Measurements from ENCODE around the gene ZFAND3.
"Not testable (repeated sequence)": the region's sequence is repeated elsewhere in the genome, so short reads cannot be mapped to it uniquely, and the experiment has no call there.

ZFAND3 gene

GRCh38 chr6:37872373-37872745 is 52.8 kb downstream of the ZFAND3 start:
- no peak for DNase-seq (ENCODE audit: insufficient read length)
- no peak for TF ChIP-seq TAF1 (IDR thresholded peaks at IDR 0.05; ENCODE audit: borderline replicate concordance, low read depth, low read length)
- TF ChIP-seq POLR2AphosphoS5 (IDR thresholded peaks at IDR 0.05; ENCODE audit: low read depth, low read length) = no peak
- no peak for TF ChIP-seq POLR2A (IDR thresholded peaks at IDR 0.05; ENCODE audit: low read depth, low read length)
- FAIRE-seq = no peak

DNA sequence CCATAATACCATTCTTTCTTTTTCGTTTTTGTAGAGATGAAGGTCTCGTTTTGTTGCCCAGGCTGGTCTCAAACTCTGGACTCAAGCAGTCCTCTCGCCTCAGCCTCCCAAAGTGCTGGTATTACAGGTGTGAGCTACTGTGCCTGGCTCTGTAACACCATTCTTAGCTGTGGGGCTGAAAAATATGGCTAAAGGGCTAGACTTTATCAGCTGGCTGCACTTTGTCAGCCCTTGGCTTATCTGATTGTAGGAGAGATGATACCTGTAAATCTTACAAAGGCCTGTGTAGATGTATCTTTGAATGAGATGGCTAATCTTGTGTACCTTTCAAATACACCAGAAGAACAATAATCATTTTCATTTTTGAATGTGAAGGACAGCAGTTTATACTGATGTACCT is 55.2 kb downstream of the ZFAND3 start:
- TF ChIP-seq POLR2A (IDR thresholded peaks at IDR 0.05; ENCODE audit: low read depth, low read length) = no peak
- no peak for FAIRE-seq

DNA sequence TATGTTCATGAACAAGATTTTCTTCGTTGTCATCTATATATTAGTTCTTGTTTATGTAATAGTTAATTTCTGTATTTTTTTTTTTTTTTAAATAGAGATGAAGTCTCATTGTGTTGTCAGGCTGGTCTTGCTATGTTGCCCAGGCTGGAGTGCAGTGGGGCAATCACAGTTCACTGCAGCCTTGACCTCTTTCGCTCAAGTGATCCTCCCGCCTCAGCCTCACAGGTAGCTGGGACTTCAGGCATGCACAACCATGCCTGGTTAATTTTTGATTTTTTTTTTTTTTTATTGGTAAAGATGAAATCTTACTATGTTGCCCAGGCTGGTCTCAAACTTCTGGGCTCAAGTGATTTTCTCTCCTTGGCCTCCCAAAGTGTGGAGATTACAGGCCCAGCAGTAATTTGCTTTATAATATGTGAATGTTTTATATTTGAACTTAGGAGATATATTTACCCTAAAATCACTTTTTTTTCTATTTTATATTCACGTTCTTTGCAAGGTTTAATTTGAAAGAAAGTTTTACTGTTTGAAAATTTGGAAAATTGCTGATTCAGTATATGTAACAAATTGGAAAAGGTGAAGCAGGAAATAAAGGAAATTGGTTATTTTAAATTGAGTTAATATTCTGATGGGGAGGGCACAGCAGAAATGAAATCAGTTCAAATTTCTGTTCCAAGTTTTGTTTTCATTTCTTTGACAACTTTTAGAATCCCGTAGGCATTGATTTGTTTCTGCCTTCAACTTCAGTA is 56.2 kb downstream of the ZFAND3 start:
- DNase-seq (ENCODE audit: insufficient read length) = no peak
- no peak for FAIRE-seq
- TF ChIP-seq TAF1 (IDR thresholded peaks at IDR 0.05; ENCODE audit: borderline replicate concordance, low read depth, low read length) (no peak), POLR2A (IDR thresholded peaks at IDR 0.05; ENCODE audit: low read depth, low read length) (no peak), POLR2AphosphoS5 (IDR thresholded peaks at IDR 0.05; ENCODE audit: low read depth, low read length) (no peak)

More for the DNA sequence above, 55.2 kb downstream of the ZFAND3 start:
- DNase-seq (ENCODE audit: insufficient read length) = no peak

GRCh38 chr6:37876843-37877242 is 57.3 kb downstream of the ZFAND3 start:
- TF ChIP-seq TAF1 (IDR thresholded peaks at IDR 0.05; ENCODE audit: borderline replicate concordance, low read depth, low read length) (no peak), POLR2A (IDR thresholded peaks at IDR 0.05; ENCODE audit: low read depth, low read length) (no peak), POLR2AphosphoS5 (IDR thresholded peaks at IDR 0.05; ENCODE audit: low read depth, low read length) (no peak)
- FAIRE-seq = no peak
- DNase-seq (ENCODE audit: insufficient read length) = no peak

- no peak for DNase-seq (ENCODE audit: insufficient read length)
- FAIRE-seq = no peak
- no peak for TF ChIP-seq POLR2AphosphoS5 (IDR thresholded peaks at IDR 0.05; ENCODE audit: low read depth, low read length)
These were observed 58.0 kb downstream of the ZFAND3 start for GRCh38 chr6:37877373-37878149.

GRCh38 chr6:37878150-37878710 is 58.7 kb downstream of the ZFAND3 start:
- TF ChIP-seq POLR2AphosphoS5 (IDR thresholded peaks at IDR 0.05; ENCODE audit: low read depth, low read length) = no peak
- no peak for TF ChIP-seq TAF1 (IDR thresholded peaks at IDR 0.05; ENCODE audit: borderline replicate concordance, low read depth, low read length)
- TF ChIP-seq POLR2A (IDR thresholded peaks at IDR 0.05; ENCODE audit: low read depth, low read length) = no peak
- DNase-seq (ENCODE audit: insufficient read length) (no peak), FAIRE-seq (no peak)

GRCh38 chr6:37880602-37881001 is 61.1 kb downstream of the ZFAND3 start:
- DNase-seq (ENCODE audit: insufficient read length); FAIRE-seq: not testable (repeated sequence)

GRCh38 chr6:37882292-37882691 is 62.8 kb downstream of the ZFAND3 start:
- FAIRE-seq (no peak), DNase-seq (ENCODE audit: insufficient read length) (no peak)
- TF ChIP-seq POLR2A (IDR thresholded peaks at IDR 0.05; ENCODE audit: low read depth, low read length) (no peak), TAF1 (IDR thresholded peaks at IDR 0.05; ENCODE audit: borderline replicate concordance, low read depth, low read length) (no peak), POLR2AphosphoS5 (IDR thresholded peaks at IDR 0.05; ENCODE audit: low read depth, low read length) (no peak)

DNA sequence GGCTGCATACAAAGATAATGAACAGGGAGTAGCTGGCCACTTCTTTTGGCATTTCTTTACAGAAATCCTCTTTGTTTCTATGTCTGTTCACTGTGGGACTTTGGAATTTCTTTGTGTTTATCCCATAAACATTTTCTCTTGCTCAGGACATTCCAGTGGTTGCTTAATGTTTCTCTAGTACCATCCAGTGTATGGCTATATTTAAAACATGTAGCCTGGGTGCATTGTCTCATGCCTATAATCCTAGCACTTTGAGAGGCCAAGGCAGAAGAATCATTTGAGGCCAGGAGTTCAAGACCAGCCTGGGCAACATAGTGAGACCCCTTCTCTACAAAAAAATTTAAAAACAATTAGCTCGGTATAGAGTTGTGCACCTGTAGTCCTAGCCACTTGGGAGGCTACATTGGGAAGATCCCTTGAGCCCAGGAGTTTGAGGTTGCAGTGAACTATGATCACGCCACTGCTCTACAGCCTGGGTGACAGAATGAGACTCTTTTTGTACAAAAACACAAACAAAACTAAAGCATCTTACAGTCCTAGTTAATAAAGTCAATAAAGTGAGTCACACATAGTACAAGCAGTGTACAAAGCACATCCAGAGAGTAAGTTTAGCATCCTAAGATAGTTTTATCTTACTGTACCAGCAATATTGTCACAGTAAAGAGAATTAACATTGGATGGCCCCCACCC is 63.3 kb downstream of the ZFAND3 start:
- DNase-seq (ENCODE audit: insufficient read length) (no peak), FAIRE-seq (no peak)
- TF ChIP-seq POLR2AphosphoS5 (IDR thresholded peaks at IDR 0.05; ENCODE audit: low read depth, low read length) = no peak
- no peak for TF ChIP-seq TAF1 (IDR thresholded peaks at IDR 0.05; ENCODE audit: borderline replicate concordance, low read depth, low read length)
- no peak for TF ChIP-seq POLR2A (IDR thresholded peaks at IDR 0.05; ENCODE audit: low read depth, low read length)

DNA sequence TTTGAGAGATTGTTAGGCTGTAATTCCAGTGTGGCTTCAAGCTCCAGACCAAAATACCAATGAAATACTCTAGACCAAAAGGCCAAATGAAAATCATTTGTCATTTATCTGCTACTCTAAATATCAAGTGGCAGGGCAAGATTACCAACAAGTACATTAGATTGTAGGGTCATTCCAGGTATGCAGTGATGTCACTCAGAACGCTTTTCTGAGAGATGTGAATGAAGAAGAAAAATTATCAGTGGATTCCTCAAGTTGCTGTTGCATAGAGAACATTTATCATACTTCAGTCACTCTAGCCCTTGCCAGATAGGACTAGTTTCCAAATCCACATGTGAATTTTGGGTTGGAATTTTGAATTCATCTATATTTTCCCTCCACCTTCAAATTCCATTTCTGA is 65.0 kb downstream of the ZFAND3 start:
- TF ChIP-seq POLR2AphosphoS5 (IDR thresholded peaks at IDR 0.05; ENCODE audit: low read depth, low read length) (no peak), POLR2A (IDR thresholded peaks at IDR 0.05; ENCODE audit: low read depth, low read length) (no peak), TAF1 (IDR thresholded peaks at IDR 0.05; ENCODE audit: borderline replicate concordance, low read depth, low read length) (no peak)
- DNase-seq (ENCODE audit: insufficient read length) (no peak), FAIRE-seq (no peak)

- FAIRE-seq (no peak), DNase-seq (ENCODE audit: insufficient read length) (no peak)
- TF ChIP-seq POLR2AphosphoS5 (IDR thresholded peaks at IDR 0.05; ENCODE audit: low read depth, low read length) (no peak), TAF1 (IDR thresholded peaks at IDR 0.05; ENCODE audit: borderline replicate concordance, low read depth, low read length) (no peak), POLR2A (IDR thresholded peaks at IDR 0.05; ENCODE audit: low read depth, low read length) (no peak)
These were observed 69.5 kb downstream of the ZFAND3 start for GRCh38 chr6:37889051-37889450.

DNA sequence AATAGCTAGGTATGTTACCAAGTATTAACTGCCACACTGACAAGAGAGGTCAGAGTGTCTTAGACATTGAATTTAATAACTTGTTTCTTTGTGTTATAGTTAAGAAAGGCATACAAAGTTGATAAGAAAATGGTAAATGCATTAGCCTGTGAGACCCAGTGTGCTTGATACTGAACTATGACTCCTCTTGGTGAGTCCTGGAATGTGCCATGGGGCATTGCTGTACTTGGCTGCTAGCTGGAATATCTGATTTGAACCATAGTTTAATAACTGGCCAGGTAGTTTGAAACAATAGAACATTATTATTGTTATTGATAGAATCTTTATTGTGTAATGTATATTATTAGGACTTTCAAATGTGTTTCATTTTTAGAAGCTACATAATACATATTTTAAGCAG is 70.0 kb downstream of the ZFAND3 start:
- no peak for DNase-seq (ENCODE audit: insufficient read length)
- FAIRE-seq = no peak
- TF ChIP-seq POLR2AphosphoS5 (IDR thresholded peaks at IDR 0.05; ENCODE audit: low read depth, low read length) (no peak), POLR2A (IDR thresholded peaks at IDR 0.05; ENCODE audit: low read depth, low read length) (no peak), TAF1 (IDR thresholded peaks at IDR 0.05; ENCODE audit: borderline replicate concordance, low read depth, low read length) (no peak)
